Activated CD8-positive, alpha-beta memory T cell treated with anti-CD3 and anti-CD28 coated beads, Interleukin-2, amount 50 U/mL, for 4 hours (primary cell): ENCODE measurements around the gene WDFY4.

Experiments
- DNase-seq: peaks from one replicate; pipeline ENCODE4 v3.0.0-alpha.2; 2020

Gene WDFY4

GRCh38 chr10:49000437-49001398 is 316.0 kb downstream of the WDFY4 start:
- no peak for DNase-seq

GRCh38 chr10:49001402-49001801 is 316.7 kb downstream of the WDFY4 start:
- no peak for DNase-seq

- DNase-seq = no peak
These were observed 317.4 kb downstream of the WDFY4 start for GRCh38 chr10:49001870-49002672.

- no peak for DNase-seq
These were observed 320.6 kb downstream of the WDFY4 start for GRCh38 chr10:49005270-49005669.

GRCh38 chr10:49007129-49007528 is 322.5 kb downstream of the WDFY4 start:
- DNase-seq = no peak

GRCh38 chr10:49008091-49008490 is 323.4 kb downstream of the WDFY4 start:
- no peak for DNase-seq

- no peak for DNase-seq
These were observed 324.0 kb downstream of the WDFY4 start for GRCh38 chr10:49008505-49009198.

DNA sequence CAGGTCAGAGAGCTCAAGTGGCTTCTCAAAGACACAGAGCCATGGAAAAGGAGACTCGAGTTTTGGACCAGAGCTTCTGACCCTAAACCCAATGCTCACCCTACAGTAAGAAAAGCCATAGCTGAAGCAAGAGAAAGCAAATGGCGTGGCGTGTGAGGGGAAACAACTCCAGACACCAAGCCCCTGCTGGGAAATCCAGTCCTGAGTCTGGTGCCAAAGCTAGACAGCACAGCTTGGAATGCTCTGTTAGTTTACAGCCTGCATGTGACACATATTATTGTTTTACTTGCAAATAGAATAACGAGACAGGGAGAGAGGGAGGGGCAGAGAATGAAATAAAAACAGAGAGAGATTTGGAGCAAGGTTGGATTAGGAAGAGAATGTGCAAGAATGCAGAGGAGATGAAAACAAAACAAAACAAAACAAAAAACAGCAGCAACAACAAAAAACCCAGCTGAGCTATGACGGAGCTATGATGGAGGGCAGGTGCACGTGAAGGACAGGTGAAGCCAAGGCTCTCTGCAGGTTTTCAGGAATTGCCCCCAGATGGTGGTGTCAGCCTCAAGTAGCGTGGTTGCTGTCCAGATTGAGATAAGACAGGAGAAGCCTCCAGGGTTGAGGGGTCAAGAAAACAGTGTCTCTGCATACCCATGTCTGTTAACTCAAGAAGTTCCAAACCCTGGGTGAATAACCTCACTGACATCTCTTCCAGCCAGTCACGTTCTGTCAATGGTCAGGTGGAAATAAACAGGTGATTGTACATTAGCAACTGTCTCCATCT is 324.7 kb downstream of the WDFY4 start:
- no peak for DNase-seq

GRCh38 chr10:49010295-49010694 is 325.6 kb downstream of the WDFY4 start:
- DNase-seq = no peak

GRCh38 chr10:49010865-49011264 is 326.2 kb downstream of the WDFY4 start:
- no peak for DNase-seq

DNA sequence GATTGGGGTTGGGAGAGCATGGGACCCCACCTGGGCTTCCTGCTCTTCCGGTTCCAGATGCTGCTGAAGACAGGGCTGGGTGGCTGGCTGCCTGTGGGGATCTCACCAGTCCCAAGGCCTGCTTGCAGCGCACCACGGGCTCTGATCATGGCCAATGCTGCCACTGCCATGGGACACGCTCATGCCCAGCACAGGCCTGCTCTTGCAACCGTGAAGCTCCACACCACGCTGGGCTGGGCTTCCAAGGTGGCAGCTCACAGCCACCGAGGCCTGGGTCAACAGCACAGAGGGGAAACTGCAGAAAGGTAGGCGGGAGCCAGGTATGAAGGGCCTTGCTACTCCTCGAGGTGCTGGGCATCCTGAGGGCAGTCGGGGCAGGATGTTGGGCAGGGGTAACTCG is 327.1 kb downstream of the WDFY4 start:
- no peak for DNase-seq

DNA sequence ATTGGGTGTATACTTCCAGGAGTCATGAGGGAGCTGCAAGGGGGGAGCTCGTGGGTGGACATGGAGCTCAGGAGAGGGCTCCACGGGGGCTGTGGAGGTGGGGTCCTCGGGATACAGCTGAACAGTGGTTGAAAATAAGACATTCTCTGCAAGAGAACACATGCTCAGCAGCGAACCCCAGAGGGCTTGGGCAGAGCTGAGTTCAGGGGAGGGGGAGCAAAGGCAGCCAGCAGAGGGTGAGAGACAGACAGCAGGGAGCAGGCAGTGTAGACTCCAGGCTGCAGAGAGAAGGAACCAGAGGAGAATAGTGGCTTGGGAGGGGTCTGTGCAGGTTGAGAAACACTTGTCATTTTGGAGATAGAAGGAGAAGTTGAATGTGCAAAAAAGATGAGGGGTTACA is 327.9 kb downstream of the WDFY4 start:
- no peak for DNase-seq

DNA sequence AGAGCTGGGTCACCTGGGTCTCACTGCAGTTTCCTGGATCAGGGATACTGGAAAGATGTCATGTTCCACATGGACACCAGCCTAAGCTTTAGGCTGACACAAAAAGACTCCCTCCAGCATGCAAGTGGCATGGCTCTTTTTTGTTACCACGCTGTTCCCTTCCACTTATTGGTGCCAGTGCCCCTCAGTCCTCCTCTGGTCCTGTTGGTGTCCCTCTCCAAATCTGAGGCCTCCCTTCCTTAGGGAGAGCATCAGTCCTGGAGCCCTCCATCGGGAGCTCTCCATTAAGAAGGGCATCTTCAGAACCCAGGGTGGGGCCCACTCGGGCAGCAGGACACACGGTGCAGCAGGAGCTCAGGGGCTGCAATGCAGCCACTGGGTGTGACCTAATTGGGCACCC is 331.0 kb downstream of the WDFY4 start:
- DNase-seq = no peak

- DNase-seq = no peak
These were observed 337.0 kb downstream of the WDFY4 start for GRCh38 chr10:49021685-49022084.

GRCh38 chr10:49023071-49023470 is 338.4 kb downstream of the WDFY4 start:
- DNase-seq = no peak

- DNase-seq = no peak
These were observed 339.1 kb downstream of the WDFY4 start for GRCh38 chr10:49023752-49024151.

- no peak for DNase-seq
These were observed 339.8 kb downstream of the WDFY4 start for GRCh38 chr10:49024484-49024883.

DNA sequence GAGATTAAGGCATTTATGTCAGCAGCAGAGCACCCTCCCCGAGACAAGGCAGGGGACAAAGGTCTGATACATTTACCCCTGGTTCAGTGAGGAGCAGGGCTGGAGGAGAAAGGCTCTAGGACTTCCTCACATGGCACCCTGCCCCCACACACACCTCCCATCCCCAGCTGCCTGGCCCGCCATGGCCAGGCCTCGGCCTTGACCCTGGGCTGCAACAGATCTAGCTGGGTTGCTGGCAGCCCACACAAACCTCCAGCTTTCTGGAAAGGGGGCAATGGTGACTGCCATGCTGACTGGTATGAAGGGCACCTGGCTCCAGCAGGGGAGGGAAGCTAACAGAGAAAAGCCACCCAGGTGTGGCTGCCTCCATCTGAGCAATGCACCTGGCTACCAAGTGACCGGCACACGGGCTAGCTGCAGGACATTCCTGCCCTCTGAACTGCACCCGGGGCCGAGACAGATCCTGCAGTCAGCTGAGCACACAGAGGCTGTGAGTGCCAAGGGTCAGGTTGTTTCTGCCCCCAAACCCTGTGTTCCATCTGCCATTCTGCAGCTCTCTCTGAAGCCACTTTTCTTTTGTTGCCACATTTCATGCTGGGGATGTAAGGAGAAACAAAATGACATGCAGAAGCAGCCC is 340.8 kb downstream of the WDFY4 start:
- DNase-seq = no peak

GRCh38 chr10:49028639-49029038 is 344.0 kb downstream of the WDFY4 start:
- no peak for DNase-seq

DNA sequence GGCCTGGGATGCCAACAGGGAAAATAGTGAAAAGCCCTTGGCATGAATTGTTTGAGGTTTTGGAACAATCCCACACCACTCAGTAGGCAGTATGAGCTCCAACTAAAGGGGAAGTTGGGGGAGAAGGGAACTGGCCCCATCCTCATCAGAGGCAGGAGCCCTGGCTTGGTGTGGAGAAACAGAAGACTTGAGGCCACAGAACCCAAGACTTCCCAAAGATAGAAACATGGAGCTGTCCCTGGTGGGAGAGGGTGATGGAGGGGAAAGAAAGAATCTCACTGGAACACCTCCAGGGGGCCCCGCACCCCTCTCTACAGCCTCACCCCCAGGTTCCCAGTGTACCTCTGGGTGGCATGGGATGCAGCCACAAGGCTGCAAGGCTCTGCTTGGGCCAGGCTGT is 345.0 kb downstream of the WDFY4 start:
- no peak for DNase-seq
